Panc1 (cell line): ENCODE data around the gene AMIGO1.

Experiments used
- POLR2AphosphoS5 ChIP-seq: IDR thresholded peaks from 2 replicates; pipeline ENCODE4 v1.6.1; 2012; ENCODE audit warnings: mild to moderate bottlenecking, low read depth, low read length, moderate library complexity
- REST ChIP-seq, 2 experiments: IDR thresholded peaks; 2 replicates each; pipeline ENCODE4 v1.6.1; 2011 to 2012; ENCODE audit warnings: low read depth in 2 of 2, control low read depth in 1 of 2, low read length in 1 of 2, mild to moderate bottlenecking in 1 of 2, moderate library complexity in 1 of 2; ENCODE audit not compliant: insufficient read depth in 1 of 2
- SIN3A ChIP-seq: IDR thresholded peaks from 2 replicates; pipeline ENCODE4 v1.6.1; 2012; ENCODE audit warnings: low read depth, mild to moderate bottlenecking, low read length, moderate library complexity, borderline replicate concordance; ENCODE audit not compliant: insufficient read depth
- TF ChIP-seq, protein P1 (sequence below): fragments of 450-650 bp; IDR thresholded peaks from 2 replicates; pipeline ENCODE4 v1.5.1; 2017; ENCODE audit warnings: mild to moderate bottlenecking

DNA sequence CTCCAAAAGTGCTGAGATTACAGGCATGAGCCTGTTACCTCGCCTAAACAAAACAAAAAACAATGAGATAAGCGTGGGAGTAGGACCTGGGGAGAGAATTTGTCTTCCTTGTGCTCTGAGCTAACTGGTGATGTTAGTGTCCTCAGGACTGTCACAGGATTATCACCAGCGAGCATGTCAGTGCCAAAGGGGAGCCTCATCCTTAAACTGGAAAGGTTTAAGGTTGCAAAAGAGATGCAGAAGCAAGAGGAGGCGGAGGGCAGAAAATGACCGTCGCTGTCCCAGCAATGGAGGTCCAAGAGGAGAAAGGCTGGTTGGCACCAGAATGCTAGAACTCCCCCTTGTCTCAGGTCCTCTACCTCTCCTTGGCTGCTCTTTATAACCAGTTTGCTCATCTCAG is 39.3 kb downstream of the AMIGO1 start:
- TF ChIP-seq REST (IDR thresholded peaks at IDR 0.05; ENCODE audit: insufficient read depth in 1 of 2, low read depth in 2 of 2, low read length in 1 of 2) (no peak), SIN3A (no peak), POLR2AphosphoS5 (no peak)
- TF ChIP-seq, protein P1, sequence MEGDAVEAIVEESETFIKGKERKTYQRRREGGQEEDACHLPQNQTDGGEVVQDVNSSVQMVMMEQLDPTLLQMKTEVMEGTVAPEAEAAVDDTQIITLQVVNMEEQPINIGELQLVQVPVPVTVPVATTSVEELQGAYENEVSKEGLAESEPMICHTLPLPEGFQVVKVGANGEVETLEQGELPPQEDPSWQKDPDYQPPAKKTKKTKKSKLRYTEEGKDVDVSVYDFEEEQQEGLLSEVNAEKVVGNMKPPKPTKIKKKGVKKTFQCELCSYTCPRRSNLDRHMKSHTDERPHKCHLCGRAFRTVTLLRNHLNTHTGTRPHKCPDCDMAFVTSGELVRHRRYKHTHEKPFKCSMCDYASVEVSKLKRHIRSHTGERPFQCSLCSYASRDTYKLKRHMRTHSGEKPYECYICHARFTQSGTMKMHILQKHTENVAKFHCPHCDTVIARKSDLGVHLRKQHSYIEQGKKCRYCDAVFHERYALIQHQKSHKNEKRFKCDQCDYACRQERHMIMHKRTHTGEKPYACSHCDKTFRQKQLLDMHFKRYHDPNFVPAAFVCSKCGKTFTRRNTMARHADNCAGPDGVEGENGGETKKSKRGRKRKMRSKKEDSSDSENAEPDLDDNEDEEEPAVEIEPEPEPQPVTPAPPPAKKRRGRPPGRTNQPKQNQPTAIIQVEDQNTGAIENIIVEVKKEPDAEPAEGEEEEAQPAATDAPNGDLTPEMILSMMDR = no peak
